ENCODE data around the gene FSTL4. TPM values are rescaled to one million over a fixed set of nuclear protein-coding genes. Genes with fewer than 3 reads are reported as not detected.

Gene FSTL4
- total and polyA plus RNA-seq, 2 of the 13 experiments (the other 11 are each of a cell fraction or from before 2014, with no cell fraction given): 2.1 to 3.0 TPM

DNA sequence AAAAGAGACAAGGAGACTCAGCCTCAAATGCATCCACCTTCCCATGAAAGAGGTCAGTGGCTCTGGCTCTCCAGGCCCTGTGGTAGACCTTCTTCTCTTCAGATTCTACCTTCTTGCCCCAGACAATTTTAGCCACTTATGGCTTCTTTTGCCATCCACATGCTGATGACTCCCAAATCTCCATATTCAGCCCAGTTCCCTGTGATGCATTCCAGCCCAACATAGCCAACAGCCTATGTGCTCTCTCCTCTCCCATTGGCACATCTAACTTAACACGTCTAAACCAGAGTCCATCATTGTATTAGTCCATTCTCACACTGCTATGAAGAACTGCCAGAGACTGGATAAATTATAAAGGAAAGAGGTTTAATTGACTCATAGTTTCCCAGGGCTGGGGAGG lies 108.8 kb downstream of the FSTL4 start:
- BruUV-seq (replicated peaks): no TSS peak
- WGBS (ENCODE audit: low lambda C conversion rate): 0% methylated on average over 1 of the region's 1 CpG
- Histone ChIP-seq H3K27ac (ENCODE audit: extremely low read length, insufficient read depth, low read length) (no peak overlapping the region), H3K9ac (ENCODE audit: insufficient read depth, low read depth, low read length) (no peak overlapping the region), H3K4me2 (ENCODE audit: low read depth, low read length) (no peak overlapping the region), H2AFZ (ENCODE audit: low read length) (no peak overlapping the region), H3K27me3 (ENCODE audit: control insufficient read depth in 1 of 2, insufficient read depth in 2 of 2, low read length in 2 of 2) (no peaks in the 10 kb centered on the region; a peak in 1 of 5 replicates), H4K20me1 (ENCODE audit: insufficient read depth, low read length) (no peaks in the 10 kb centered on the region), H3K9me3 (ENCODE audit: low read length) (no peaks in the 10 kb centered on the region), H3K36me3 (replicated peaks in 1 of 2; ENCODE audit: control insufficient read depth in 1 of 2, insufficient read depth in 2 of 2, low read length in 2 of 2) (no peaks in the 10 kb centered on the region), H3K4me3 (replicated peaks in 1 of 3; ENCODE audit: insufficient read depth in 1 of 3, low read depth in 2 of 3, low read length in 3 of 3) (no peak overlapping the region), H3K79me2 (ENCODE audit: insufficient read depth, low read length) (no peaks in the 10 kb centered on the region), H3K4me1 (ENCODE audit: insufficient read depth, low read length) (peaks cover 10% of the 10 kb centered on the region)
- DNase-seq (ENCODE audit: low spot score) (no peak), ATAC-seq (no peak), FAIRE-seq (no peak)
- in situ Hi-C loops (cut with HindIII; ENCODE audit: extremely low pct_ligation_motif_present, low pct_unique_long_range_greater_than_20kb): no loop called here
- ChIA-PET CTCF (ENCODE audit: low intra/inter-chr PET ratio, low total read pairs) (no interaction called here), POLR2A (no interaction called here)
- intact Hi-C loops (cut with micrococcal nuclease; ENCODE audit: unreplicated experiment): no loop called here
- TF ChIP-seq DNMT3B (CRISPR knock-in tag; conservative IDR thresholded peaks at IDR 0.05) (no peak), HDAC6 (IDR thresholded peaks at IDR 0.05; ENCODE audit: low read depth, low read length) (no peak), ZFP37 (CRISPR knock-in tag; IDR thresholded peaks at IDR 0.05; ENCODE audit: borderline replicate concordance) (no peak), FOSL1 (CRISPR knock-in tag; IDR thresholded peaks at IDR 0.05; ENCODE audit: borderline replicate concordance) (no peak), ZFP62 (CRISPR knock-in tag; IDR thresholded peaks at IDR 0.05) (no peak)
- TF ChIP-seq, protein P1, sequence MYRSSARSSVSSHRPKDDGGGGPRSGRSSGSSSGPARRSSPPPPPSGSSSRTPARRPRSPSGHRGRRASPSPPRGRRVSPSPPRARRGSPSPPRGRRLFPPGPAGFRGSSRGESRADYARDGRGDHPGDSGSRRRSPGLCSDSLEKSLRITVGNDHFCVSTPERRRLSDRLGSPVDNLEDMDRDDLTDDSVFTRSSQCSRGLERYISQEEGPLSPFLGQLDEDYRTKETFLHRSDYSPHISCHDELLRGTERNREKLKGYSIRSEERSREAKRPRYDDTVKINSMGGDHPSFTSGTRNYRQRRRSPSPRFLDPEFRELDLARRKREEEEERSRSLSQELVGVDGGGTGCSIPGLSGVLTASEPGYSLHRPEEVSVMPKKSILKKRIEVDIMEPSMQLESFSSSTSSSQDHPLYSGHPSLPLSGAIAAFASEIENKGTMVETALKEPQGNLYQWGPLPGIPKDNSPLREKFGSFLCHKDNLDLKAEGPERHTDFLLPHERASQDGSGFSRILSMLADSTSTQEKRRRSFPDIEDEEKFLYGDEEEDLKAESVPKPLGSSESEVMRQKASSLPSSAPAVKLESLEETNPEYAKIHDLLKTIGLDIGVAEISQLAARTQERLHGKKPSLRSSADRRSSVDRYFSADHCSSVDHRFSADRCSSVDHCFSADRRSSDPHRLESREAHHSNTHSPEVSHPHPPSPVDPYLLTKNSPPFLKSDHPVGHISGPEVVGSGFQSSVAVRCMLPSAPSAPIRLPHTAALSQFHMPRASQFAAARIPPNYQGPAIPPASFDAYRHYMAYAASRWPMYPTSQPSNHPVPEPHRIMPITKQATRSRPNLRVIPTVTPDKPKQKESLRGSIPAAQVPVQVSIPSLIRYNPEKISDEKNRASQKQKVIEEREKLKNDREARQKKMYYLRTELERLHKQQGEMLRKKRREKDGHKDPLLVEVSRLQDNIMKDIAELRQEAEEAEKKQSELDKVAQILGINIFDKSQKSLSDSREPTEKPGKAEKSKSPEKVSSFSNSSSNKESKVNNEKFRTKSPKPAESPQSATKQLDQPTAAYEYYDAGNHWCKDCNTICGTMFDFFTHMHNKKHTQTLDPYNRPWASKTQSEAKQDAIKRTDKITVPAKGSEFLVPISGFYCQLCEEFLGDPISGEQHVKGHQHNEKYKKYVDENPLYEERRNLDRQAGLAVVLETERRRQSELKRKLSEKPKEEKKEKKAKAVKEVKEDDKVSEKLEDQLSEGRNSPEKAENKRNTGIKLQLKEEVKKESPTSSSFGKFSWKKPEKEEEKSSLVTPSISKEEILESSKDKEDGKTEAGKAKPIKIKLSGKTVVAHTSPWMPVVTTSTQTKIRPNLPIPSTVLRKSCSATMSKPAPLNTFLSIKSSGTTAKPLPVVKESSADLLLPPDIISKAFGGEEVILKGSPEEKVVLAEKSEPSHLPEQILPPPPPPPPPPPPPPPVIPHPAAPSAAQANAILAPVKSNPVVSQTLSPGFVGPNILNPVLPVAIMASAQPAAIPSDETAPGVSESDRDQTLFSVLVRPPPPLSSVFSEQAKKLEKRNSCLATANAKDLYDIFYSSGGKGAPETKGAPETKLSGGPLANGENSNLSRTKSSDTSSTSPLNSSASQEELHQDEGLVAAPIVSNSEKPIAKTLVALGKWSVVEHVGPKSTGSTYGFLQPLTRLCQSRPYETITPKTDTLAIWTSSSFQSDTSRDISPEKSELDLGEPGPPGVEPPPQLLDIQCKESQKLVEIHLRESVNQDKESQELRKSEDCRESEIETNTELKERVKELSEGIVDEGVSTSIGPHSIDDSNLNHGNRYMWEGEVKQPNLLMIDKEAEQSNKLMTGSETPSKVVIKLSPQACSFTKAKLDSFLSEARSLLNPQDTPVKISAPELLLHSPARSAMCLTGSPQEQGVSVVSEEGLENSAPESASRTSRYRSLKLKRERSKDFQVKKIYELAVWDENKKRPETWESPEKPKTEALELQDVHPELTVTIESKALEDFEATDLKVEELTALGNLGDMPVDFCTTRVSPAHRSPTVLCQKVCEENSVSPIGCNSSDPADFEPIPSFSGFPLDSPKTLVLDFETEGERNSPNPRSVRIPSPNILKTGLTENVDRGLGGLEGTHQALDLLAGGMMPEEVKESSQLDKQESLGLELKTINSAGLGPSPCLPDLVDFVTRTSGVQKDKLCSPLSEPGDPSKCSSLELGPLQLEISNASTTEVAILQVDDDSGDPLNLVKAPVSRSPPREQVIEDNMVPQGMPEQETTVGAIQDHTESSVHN (CRISPR knock-in tag; IDR thresholded peaks at IDR 0.05): no peak
- TF ChIP-seq, protein P2, sequence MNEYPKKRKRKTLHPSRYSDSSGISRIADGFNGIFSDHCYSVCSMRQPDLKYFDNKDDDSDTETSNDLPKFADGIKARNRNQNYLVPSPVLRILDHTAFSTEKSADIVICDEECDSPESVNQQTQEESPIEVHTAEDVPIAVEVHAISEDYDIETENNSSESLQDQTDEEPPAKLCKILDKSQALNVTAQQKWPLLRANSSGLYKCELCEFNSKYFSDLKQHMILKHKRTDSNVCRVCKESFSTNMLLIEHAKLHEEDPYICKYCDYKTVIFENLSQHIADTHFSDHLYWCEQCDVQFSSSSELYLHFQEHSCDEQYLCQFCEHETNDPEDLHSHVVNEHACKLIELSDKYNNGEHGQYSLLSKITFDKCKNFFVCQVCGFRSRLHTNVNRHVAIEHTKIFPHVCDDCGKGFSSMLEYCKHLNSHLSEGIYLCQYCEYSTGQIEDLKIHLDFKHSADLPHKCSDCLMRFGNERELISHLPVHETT (CRISPR knock-in tag; conservative IDR thresholded peaks at IDR 0.05): no peak
- TF ChIP-seq, protein P3, sequence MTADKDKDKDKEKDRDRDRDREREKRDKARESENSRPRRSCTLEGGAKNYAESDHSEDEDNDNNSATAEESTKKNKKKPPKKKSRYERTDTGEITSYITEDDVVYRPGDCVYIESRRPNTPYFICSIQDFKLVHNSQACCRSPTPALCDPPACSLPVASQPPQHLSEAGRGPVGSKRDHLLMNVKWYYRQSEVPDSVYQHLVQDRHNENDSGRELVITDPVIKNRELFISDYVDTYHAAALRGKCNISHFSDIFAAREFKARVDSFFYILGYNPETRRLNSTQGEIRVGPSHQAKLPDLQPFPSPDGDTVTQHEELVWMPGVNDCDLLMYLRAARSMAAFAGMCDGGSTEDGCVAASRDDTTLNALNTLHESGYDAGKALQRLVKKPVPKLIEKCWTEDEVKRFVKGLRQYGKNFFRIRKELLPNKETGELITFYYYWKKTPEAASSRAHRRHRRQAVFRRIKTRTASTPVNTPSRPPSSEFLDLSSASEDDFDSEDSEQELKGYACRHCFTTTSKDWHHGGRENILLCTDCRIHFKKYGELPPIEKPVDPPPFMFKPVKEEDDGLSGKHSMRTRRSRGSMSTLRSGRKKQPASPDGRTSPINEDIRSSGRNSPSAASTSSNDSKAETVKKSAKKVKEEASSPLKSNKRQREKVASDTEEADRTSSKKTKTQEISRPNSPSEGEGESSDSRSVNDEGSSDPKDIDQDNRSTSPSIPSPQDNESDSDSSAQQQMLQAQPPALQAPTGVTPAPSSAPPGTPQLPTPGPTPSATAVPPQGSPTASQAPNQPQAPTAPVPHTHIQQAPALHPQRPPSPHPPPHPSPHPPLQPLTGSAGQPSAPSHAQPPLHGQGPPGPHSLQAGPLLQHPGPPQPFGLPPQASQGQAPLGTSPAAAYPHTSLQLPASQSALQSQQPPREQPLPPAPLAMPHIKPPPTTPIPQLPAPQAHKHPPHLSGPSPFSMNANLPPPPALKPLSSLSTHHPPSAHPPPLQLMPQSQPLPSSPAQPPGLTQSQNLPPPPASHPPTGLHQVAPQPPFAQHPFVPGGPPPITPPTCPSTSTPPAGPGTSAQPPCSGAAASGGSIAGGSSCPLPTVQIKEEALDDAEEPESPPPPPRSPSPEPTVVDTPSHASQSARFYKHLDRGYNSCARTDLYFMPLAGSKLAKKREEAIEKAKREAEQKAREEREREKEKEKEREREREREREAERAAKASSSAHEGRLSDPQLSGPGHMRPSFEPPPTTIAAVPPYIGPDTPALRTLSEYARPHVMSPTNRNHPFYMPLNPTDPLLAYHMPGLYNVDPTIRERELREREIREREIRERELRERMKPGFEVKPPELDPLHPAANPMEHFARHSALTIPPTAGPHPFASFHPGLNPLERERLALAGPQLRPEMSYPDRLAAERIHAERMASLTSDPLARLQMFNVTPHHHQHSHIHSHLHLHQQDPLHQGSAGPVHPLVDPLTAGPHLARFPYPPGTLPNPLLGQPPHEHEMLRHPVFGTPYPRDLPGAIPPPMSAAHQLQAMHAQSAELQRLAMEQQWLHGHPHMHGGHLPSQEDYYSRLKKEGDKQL (CRISPR knock-in tag; IDR thresholded peaks at IDR 0.05; ENCODE audit: low read depth): no peak

Measured in HepG2 (cell line).